Measurements from ENCODE around the gene SPEM2. TPM values are rescaled to one million over a fixed set of nuclear protein-coding genes. Genes with fewer than 3 reads are reported as not detected.
"Not testable (repeated sequence)": the region's sequence is repeated elsewhere in the genome, so short reads cannot be mapped to it uniquely, and the experiment has no call there.

SPEM2 gene
- total RNA-seq, 1 experiment from 2014 or later: not detected

DNA sequence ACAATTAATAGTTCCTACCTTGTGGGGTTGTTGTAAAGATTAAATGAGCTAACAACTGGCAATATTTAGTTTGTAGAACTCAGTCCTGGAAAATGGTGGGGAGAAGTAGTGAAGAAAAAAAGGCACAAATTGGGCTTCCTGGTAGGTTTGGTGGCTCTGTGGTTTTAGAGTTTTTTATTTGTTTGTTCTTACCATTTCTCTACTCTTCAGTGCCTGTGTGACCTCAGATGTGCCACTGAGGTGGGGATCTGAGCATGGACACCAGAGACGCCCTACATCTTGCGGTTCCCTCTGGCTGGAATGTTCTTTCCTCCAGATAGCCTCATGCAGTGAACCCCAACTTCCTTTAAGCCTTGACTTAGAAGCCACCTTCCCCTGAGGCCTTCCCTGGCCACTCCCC is 46.3 kb downstream of the SPEM2 start:
- DNase-seq (ENCODE audit: low spot score): no peak

- not testable (repeated sequence) for DNase-seq (ENCODE audit: low spot score)
Observed at GRCh38 chr17:7474767-7475166, 49.4 kb downstream of the SPEM2 start.

DNA sequence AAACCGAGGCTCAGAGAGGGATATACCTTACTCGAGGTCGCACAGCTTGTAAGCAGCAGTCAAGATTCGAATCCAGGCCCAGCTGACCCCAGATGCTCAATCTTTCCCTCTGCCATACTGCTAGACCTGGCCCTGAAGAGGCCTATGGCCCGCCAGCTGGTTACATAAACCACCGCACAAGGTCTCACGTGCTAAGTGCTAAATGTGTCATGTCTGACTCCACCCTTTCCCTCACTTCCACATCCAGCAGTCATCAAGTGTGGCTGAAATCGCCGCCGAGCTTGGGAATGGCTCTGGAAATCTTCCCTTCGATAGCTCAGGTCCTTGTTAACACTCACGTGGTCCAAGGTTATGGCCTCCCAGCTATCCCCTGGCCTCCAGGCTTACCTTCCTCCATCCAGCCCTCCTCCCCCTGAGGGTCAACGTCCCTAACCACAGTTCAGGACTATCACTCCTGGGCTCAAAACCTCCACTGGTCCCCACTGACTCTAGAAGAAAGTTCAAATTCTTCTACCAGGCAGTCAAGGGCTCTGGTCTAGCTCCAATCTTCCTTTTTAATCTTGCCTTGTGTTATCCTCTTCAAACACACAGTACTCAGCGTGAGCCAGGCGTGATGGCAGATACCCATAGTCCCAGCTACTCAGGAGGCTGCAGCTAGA is 50.5 kb downstream of the SPEM2 start:
- DNase-seq (ENCODE audit: low spot score): no peak

GRCh38 chr17:7476494-7476893 is 51.1 kb downstream of the SPEM2 start:
- no peak for DNase-seq (ENCODE audit: low spot score)

GRCh38 chr17:7476951-7477350 is 51.5 kb downstream of the SPEM2 start:
- DNase-seq (ENCODE audit: low spot score): no peak

Other genes with a start within 250 kb of the SPEM2 start
- 1.4 TPM in 1 of 2 replicates, not detected in the other for gene ASGR1, start 246.2 kb upstream of the SPEM2 start, total RNA-seq (2014; rRNA removed; shearing (Covaris generic))
- gene DLG4, start 205.8 kb upstream of the SPEM2 start, total RNA-seq (2014; rRNA removed; shearing (Covaris generic)): 2.3 and 3.9 TPM in 2 replicates
- 118 and 161 TPM in 2 replicates for gene ACADVL, start 205.7 kb upstream of the SPEM2 start, total RNA-seq (2014; rRNA removed; shearing (Covaris generic))
- gene DVL2, start 191.1 kb upstream of the SPEM2 start, total RNA-seq (2014; rRNA removed; shearing (Covaris generic)): 24.8 and 36.1 TPM in 2 replicates
- gene PHF23, start 186.2 kb upstream of the SPEM2 start, total RNA-seq (2014; rRNA removed; shearing (Covaris generic)): 37.5 and 45.3 TPM in 2 replicates
- 396 and 471 TPM in 2 replicates for gene GABARAP, start 183.2 kb upstream of the SPEM2 start, total RNA-seq (2014; rRNA removed; shearing (Covaris generic))
- 18.2 and 19.8 TPM in 2 replicates for gene CTDNEP1, start 173.9 kb upstream of the SPEM2 start, total RNA-seq (2014; rRNA removed; shearing (Covaris generic))
- gene ELP5, start 173.4 kb upstream of the SPEM2 start, total RNA-seq (2014; rRNA removed; shearing (Covaris generic)): 25.1 and 30.0 TPM in 2 replicates
- not detected in 2 replicates for gene CLDN7, start 163.1 kb upstream of the SPEM2 start, total RNA-seq (2014; rRNA removed; shearing (Covaris generic))
- 0.17 and 0.23 TPM in 2 replicates for gene SLC2A4, start 143.9 kb upstream of the SPEM2 start, total RNA-seq (2014; rRNA removed; shearing (Covaris generic))
- gene YBX2, start 131.0 kb upstream of the SPEM2 start, total RNA-seq (2014; rRNA removed; shearing (Covaris generic)): not detected in 2 replicates
- 460 and 526 TPM in 2 replicates for gene EIF5A, start 118.0 kb upstream of the SPEM2 start, total RNA-seq (2014; rRNA removed; shearing (Covaris generic))
- gene GPS2, start 110.3 kb upstream of the SPEM2 start, total RNA-seq (2014; rRNA removed; shearing (Covaris generic)): 55.9 and 65.1 TPM in 2 replicates
- 3.4 and 3.5 TPM in 2 replicates for gene NEURL4, start 96.3 kb upstream of the SPEM2 start, total RNA-seq (2014; rRNA removed; shearing (Covaris generic))
- 0.19 TPM in 1 of 2 replicates, not detected in the other for gene ACAP1, start 89.1 kb upstream of the SPEM2 start, total RNA-seq (2014; rRNA removed; shearing (Covaris generic))
- gene KCTD11, start 73.5 kb upstream of the SPEM2 start, total RNA-seq (2014; rRNA removed; shearing (Covaris generic)): 0.78 and 2.4 TPM in 2 replicates
- not detected in 2 replicates for gene TMEM95, start 70.5 kb upstream of the SPEM2 start, total RNA-seq (2014; rRNA removed; shearing (Covaris generic))
- gene TNK1, start 44.5 kb upstream of the SPEM2 start, total RNA-seq (2014; rRNA removed; shearing (Covaris generic)): not detected in 2 replicates
- gene PLSCR3, start 31.1 kb upstream of the SPEM2 start, total RNA-seq (2014; rRNA removed; shearing (Covaris generic)): 20.0 and 22.7 TPM in 2 replicates
- 76.1 and 108 TPM in 2 replicates for gene TMEM256, start 21.5 kb upstream of the SPEM2 start, total RNA-seq (2014; rRNA removed; shearing (Covaris generic))
- 3.1 and 3.5 TPM in 2 replicates for gene NLGN2, start 17.8 kb upstream of the SPEM2 start, total RNA-seq (2014; rRNA removed; shearing (Covaris generic))
- not detected in 2 replicates for gene SPEM1, start 5.3 kb upstream of the SPEM2 start, total RNA-seq (2014; rRNA removed; shearing (Covaris generic))
- gene SPEM3, start 3.2 kb downstream of the SPEM2 start, total RNA-seq (2014; rRNA removed; shearing (Covaris generic)): not detected in 2 replicates
- 0.81 and 2.0 TPM in 2 replicates for gene TMEM102, start 9.8 kb downstream of the SPEM2 start, total RNA-seq (2014; rRNA removed; shearing (Covaris generic))
- not detected in 2 replicates for gene FGF11, start 13.9 kb downstream of the SPEM2 start, total RNA-seq (2014; rRNA removed; shearing (Covaris generic))
- gene CHRNB1, start 19.4 kb downstream of the SPEM2 start, total RNA-seq (2014; rRNA removed; shearing (Covaris generic)): 4.4 and 6.3 TPM in 2 replicates
- gene ZBTB4, start 54.0 kb downstream of the SPEM2 start, total RNA-seq (2014; rRNA removed; shearing (Covaris generic)): 4.5 and 7.5 TPM in 2 replicates
- gene SLC35G6, start 55.8 kb downstream of the SPEM2 start, total RNA-seq (2014; rRNA removed; shearing (Covaris generic)): not detected in 2 replicates
- gene POLR2A, start 58.8 kb downstream of the SPEM2 start, total RNA-seq (2014; rRNA removed; shearing (Covaris generic)): 9.9 and 11.3 TPM in 2 replicates
- 2.4 TPM in 1 of 2 replicates, not detected in the other for gene TNFSF12, start 123.4 kb downstream of the SPEM2 start, total RNA-seq (2014; rRNA removed; shearing (Covaris generic))
- 0.43 TPM in 1 of 2 replicates, not detected in the other for gene TNFSF13, start 133.1 kb downstream of the SPEM2 start, total RNA-seq (2014; rRNA removed; shearing (Covaris generic))
- 59.5 and 61.3 TPM in 2 replicates for gene SENP3, start 136.3 kb downstream of the SPEM2 start, total RNA-seq (2014; rRNA removed; shearing (Covaris generic))
- gene CD68, start 154.0 kb downstream of the SPEM2 start, total RNA-seq (2014; rRNA removed; shearing (Covaris generic)): 19.9 and 21.6 TPM in 2 replicates
- gene MPDU1, start 158.2 kb downstream of the SPEM2 start, total RNA-seq (2014; rRNA removed; shearing (Covaris generic)): 146 and 193 TPM in 2 replicates
- not detected in 2 replicates for gene SOX15, start 164.5 kb downstream of the SPEM2 start, total RNA-seq (2014; rRNA removed; shearing (Covaris generic))
- 11.4 and 16.5 TPM in 2 replicates for gene FXR2, start 189.3 kb downstream of the SPEM2 start, total RNA-seq (2014; rRNA removed; shearing (Covaris generic))
- gene SAT2, start 202.2 kb downstream of the SPEM2 start, total RNA-seq (2014; rRNA removed; shearing (Covaris generic)): 39.6 and 45.6 TPM in 2 replicates
- not detected in 2 replicates for gene SHBG, start 204.5 kb downstream of the SPEM2 start, total RNA-seq (2014; rRNA removed; shearing (Covaris generic))
- not detected in 2 replicates for gene ATP1B2, start 225.3 kb downstream of the SPEM2 start, total RNA-seq (2014; rRNA removed; shearing (Covaris generic))